Measurements from ENCODE around the gene UTS2. TPM values are rescaled to one million over a fixed set of nuclear protein-coding genes. Genes with fewer than 3 reads are reported as not detected.

The UTS2 gene
- total RNA-seq, 1 donor from 2014 or later = not detected

- DNase-seq (ENCODE audit: low read depth) (no peak), FAIRE-seq (no peak)
These were observed 3.5 kb upstream of the UTS2 start for GRCh38 chr1:7856345-7856744.

GRCh38 chr1:7853684-7854026, 790 bp upstream of the UTS2 start:
- H3K36me3 ChIP-seq (ENCODE audit: control insufficient read depth, insufficient read depth, low read length) = no peaks in the 10 kb centered on the region
- H3K27me3 ChIP-seq (ENCODE audit: control insufficient read depth, insufficient read depth, low read length) = no peaks in the 10 kb centered on the region
- TF ChIP-seq CTCF (IDR thresholded peaks at IDR 0.05; ENCODE audit: insufficient read depth, low read length, severe bottlenecking) = no peak
- H3K4me3 ChIP-seq (ENCODE audit: low read depth, low read length) = no peak overlapping the region
- DNase-seq (ENCODE audit: low read depth) = no peak
- no peak for FAIRE-seq

More at GRCh38 chr1:7856345-7856744, 3.5 kb upstream of the UTS2 start:
- Histone ChIP-seq H3K27me3 (ENCODE audit: control insufficient read depth, insufficient read depth, low read length) (no peaks in the 10 kb centered on the region), H3K36me3 (ENCODE audit: control insufficient read depth, insufficient read depth, low read length) (no peaks in the 10 kb centered on the region), H3K4me3 (ENCODE audit: low read depth, low read length) (no peak overlapping the region)
- TF ChIP-seq CTCF (IDR thresholded peaks at IDR 0.05; ENCODE audit: insufficient read depth, low read length, severe bottlenecking) = peak; percentile 25

GRCh38 chr1:7850786-7851185, 2.1 kb downstream of the UTS2 start:
- H3K36me3 ChIP-seq (ENCODE audit: control insufficient read depth, insufficient read depth, low read length) = no peaks in the 10 kb centered on the region
- no peak for TF ChIP-seq CTCF (IDR thresholded peaks at IDR 0.05; ENCODE audit: insufficient read depth, low read length, severe bottlenecking)
- no peak for FAIRE-seq
- no peak for DNase-seq (ENCODE audit: low read depth)
- no peak overlapping the region for H3K4me3 ChIP-seq (ENCODE audit: low read depth, low read length)
- H3K27me3 ChIP-seq (ENCODE audit: control insufficient read depth, insufficient read depth, low read length) = no peaks in the 10 kb centered on the region

GRCh38 chr1:7847599-7847998, 5.3 kb downstream of the UTS2 start:
- no peak for FAIRE-seq
- peak; percentile 8 for DNase-seq (ENCODE audit: low read depth)
- H3K4me3 ChIP-seq (ENCODE audit: low read depth, low read length) = no peak overlapping the region
- no peak for TF ChIP-seq CTCF (IDR thresholded peaks at IDR 0.05; ENCODE audit: insufficient read depth, low read length, severe bottlenecking)
- no peaks in the 10 kb centered on the region for H3K27me3 ChIP-seq (ENCODE audit: control insufficient read depth, insufficient read depth, low read length)
- H3K36me3 ChIP-seq (ENCODE audit: control insufficient read depth, insufficient read depth, low read length) = no peaks in the 10 kb centered on the region

GRCh38 chr1:7846656-7847055, 6.2 kb downstream of the UTS2 start:
- FAIRE-seq (no peak), DNase-seq (ENCODE audit: low read depth) (no peak)
- H3K36me3 ChIP-seq (ENCODE audit: control insufficient read depth, insufficient read depth, low read length) = no peaks in the 10 kb centered on the region
- TF ChIP-seq CTCF (IDR thresholded peaks at IDR 0.05; ENCODE audit: insufficient read depth, low read length, severe bottlenecking) = no peak
- no peaks in the 10 kb centered on the region for H3K27me3 ChIP-seq (ENCODE audit: control insufficient read depth, insufficient read depth, low read length)
- H3K4me3 ChIP-seq (ENCODE audit: low read depth, low read length) = no peak overlapping the region

GRCh38 chr1:7845761-7846160, 7.1 kb downstream of the UTS2 start:
- Histone ChIP-seq H3K27me3 (ENCODE audit: control insufficient read depth, insufficient read depth, low read length) (no peaks in the 10 kb centered on the region), H3K4me3 (ENCODE audit: low read depth, low read length) (no peak overlapping the region), H3K36me3 (ENCODE audit: control insufficient read depth, insufficient read depth, low read length) (no peaks in the 10 kb centered on the region)
- no peak for TF ChIP-seq CTCF (IDR thresholded peaks at IDR 0.05; ENCODE audit: insufficient read depth, low read length, severe bottlenecking)
- no peak for FAIRE-seq
- DNase-seq (ENCODE audit: low read depth) = no peak
